HG02798 (cell line): ENCODE measurements around the gene MT1M.
"Not testable (repeated sequence)": the region's sequence is repeated elsewhere in the genome, so short reads cannot be mapped to it uniquely, and the experiment has no call there.

Experiments
- ATAC-seq: cut with Tn5 transposase; IDR thresholded peaks from one replicate; pipeline ENCODE4 v1.9.1; 2021; ENCODE audit warnings: mild to moderate bottlenecking; ENCODE audit not compliant: unreplicated experiment, poor library complexity

MT1M gene

GRCh38 chr16:56608043-56608875, 24.2 kb upstream of the MT1M start, which contains the start of gene MT2A:
Gene MT2A, plus strand, starts transcription at chr16:56608584. Its CDS starts 72 bp downstream, at chr16:56608656.
- ATAC-seq: peak; percentile 91

- ATAC-seq: no peak
Observed at GRCh38 chr16:56608876-56609462, 23.5 kb upstream of the MT1M start.

- peak; percentile 27 for ATAC-seq
Observed at GRCh38 chr16:56609463-56609921, 23.0 kb upstream of the MT1M start.

GRCh38 chr16:56610017-56610608, 22.3 kb upstream of the MT1M start:
- peak; percentile 25 for ATAC-seq

- no peak for ATAC-seq
Observed at GRCh38 chr16:56610609-56611111, 21.8 kb upstream of the MT1M start.

GRCh38 chr16:56611281-56611833, 21.1 kb upstream of the MT1M start:
- no peak for ATAC-seq

- no peak for ATAC-seq
Observed at GRCh38 chr16:56613706-56614105, 18.8 kb upstream of the MT1M start.

- ATAC-seq: no peak
Observed at GRCh38 chr16:56614549-56614991, 17.9 kb upstream of the MT1M start.

- no peak for ATAC-seq
Observed at GRCh38 chr16:56615353-56615752, 17.1 kb upstream of the MT1M start.

GRCh38 chr16:56616608-56617211, 15.7 kb upstream of the MT1M start:
- ATAC-seq: no peak

GRCh38 chr16:56617212-56618085, 15.0 kb upstream of the MT1M start:
- ATAC-seq: no peak

- no peak for ATAC-seq
Observed at GRCh38 chr16:56618138-56618537, 14.3 kb upstream of the MT1M start.

GRCh38 chr16:56620339-56620897, 12.0 kb upstream of the MT1M start:
- no peak for ATAC-seq

GRCh38 chr16:56621665-56622445, 10.6 kb upstream of the MT1M start:
- not testable (repeated sequence) for ATAC-seq

- not testable (repeated sequence) for ATAC-seq
Observed at GRCh38 chr16:56623184-56623583, 9.3 kb upstream of the MT1M start.

- no peak for ATAC-seq
Observed at GRCh38 chr16:56623637-56624036, 8.8 kb upstream of the MT1M start.

GRCh38 chr16:56625140-56625942, 7.1 kb upstream of the MT1M start, which contains the start of gene MT1E:
Gene MT1E, plus strand, starts transcription at chr16:56625781. Its CDS starts 71 bp downstream, at chr16:56625852.
- ATAC-seq: peak; percentile 52
